Measurements from ENCODE around the gene BOLL. TPM values are rescaled to one million over a fixed set of nuclear protein-coding genes. Genes with fewer than 3 reads are reported as not detected.

Gene BOLL
- polyA plus RNA-seq, 2 of the 4 experiments (the other 2 are of a cell fraction), result not detected

DNA sequence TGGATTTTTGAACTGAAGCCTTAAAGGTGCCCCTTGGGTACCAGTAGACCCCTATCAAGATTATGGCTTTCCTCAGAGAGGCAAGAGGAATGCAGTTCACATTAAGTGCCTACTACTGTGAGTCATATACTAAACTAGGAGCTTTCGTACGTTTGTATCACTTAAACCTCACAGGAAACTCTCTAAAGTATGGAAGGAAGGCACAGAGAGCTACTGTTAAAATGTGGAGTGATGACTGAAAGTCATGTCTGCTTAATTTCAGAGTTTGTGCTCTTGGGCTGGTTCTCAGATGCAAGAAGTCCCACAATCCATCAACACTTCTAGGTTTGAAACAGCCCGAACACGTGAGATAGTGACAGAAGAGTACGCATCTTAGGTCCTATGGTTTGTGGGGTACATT lies 23.9 kb upstream of the BOLL start:
- Histone ChIP-seq H3K4me1 (0 out of 3 replicates have a peak, but pooled peaks cover 5% of the 10 kb centered on the region), H3K4me3 (no peak overlapping the region), H3K9me3 (no peaks in the 10 kb centered on the region), H3K4me2 (no peak overlapping the region), H3K27ac (no peak overlapping the region)
- POLR2A ChIA-PET, result no interaction called here
- FAIRE-seq, result no peak
- CTCF ChIA-PET, result interaction anchor here (0.8 to 1.4 kb wide), 3 partner anchors 31 to 504 kb away, joined by 3 to 5 read pairs (median 3); no protein-coding TSS in a partner anchor
- no peak for DNase-seq (ENCODE audit: low read depth in 1 of 2, low spot score in 1 of 2)
- 88% methylated on average over 5 of the region's 5 CpGs for WGBS (ENCODE audit: missing lambda C conversion rate)
- TF ChIP-seq RCOR1 (IDR thresholded peaks at IDR 0.05; ENCODE audit: low read depth, low read length) (no peak), EHMT2 (IDR thresholded peaks at IDR 0.05; ENCODE audit: low read depth) (no peak), KDM5A (IDR thresholded peaks at IDR 0.05) (no peak), NFE2L2 (conservative IDR thresholded peaks at IDR 0.05; ENCODE audit: low read length) (no peak), MAZ (IDR thresholded peaks at IDR 0.05; ENCODE audit: borderline replicate concordance, low read depth, low read length) (no peak), TFCP2L1 (CRISPR knock-in tag; IDR thresholded peaks at IDR 0.05) (no peak), SREBF2 (IDR thresholded peaks at IDR 0.05) (no peak), POLR2AphosphoS2 (conservative IDR thresholded peaks at IDR 0.05; ENCODE audit: low read length) (no peak)
- TF ChIP-seq, protein P1, sequence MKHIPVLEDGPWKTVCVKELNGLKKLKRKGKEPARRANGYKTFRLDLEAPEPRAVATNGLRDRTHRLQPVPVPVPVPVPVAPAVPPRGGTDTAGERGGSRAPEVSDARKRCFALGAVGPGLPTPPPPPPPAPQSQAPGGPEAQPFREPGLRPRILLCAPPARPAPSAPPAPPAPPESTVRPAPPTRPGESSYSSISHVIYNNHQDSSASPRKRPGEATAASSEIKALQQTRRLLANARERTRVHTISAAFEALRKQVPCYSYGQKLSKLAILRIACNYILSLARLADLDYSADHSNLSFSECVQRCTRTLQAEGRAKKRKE (CRISPR knock-in tag; IDR thresholded peaks at IDR 0.05; ENCODE audit: low read depth), result no peak
- TF ChIP-seq, protein P2, sequence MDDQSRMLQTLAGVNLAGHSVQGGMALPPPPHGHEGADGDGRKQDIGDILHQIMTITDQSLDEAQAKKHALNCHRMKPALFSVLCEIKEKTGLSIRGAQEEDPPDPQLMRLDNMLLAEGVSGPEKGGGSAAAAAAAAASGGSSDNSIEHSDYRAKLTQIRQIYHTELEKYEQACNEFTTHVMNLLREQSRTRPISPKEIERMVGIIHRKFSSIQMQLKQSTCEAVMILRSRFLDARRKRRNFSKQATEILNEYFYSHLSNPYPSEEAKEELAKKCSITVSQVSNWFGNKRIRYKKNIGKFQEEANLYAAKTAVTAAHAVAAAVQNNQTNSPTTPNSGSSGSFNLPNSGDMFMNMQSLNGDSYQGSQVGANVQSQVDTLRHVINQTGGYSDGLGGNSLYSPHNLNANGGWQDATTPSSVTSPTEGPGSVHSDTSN (IDR thresholded peaks at IDR 0.05), result no peak
- no peak for ATAC-seq

DNA sequence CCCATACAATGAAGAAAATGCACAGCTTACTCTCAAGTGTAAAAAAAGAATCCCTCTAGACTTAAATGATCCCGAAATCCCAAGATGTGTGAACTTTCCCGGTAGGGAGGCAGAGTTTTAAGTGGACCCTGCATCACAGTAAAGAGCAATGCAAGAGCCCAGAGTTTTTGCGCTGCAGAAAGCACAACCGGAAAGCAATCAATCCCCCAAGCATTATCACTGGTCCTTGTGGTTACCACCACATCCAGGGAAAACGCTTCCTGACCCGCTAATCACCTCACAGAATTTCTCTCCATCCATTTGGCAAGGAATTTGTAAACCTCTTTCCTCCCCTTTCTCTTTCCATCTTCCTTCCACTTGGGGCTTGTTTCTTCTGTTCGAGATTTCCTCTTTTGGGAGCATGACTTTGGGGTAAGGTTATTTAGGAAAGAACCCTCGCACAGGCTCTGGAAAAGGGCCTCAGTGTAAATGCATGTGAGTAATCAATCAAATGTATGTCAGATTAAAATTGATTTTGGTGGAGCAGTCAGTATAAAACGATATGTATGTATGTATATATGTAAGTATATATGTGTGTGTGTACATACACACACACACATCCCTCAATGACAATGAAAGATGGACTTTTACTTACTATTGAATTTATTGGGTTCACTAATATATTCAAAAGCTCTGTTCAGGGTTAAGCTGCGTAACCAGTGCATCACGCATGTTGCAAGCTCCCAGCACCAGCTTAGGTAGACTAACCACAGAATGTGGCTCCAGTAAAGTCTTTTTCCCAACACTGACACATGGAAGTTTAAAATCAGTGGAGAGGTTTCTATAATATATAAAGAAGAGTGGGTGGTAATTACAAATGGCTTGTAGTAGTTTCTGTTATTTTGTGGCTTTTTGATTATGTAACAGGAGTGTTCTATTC lies 20.9 kb upstream of the BOLL start:
- no peak for ATAC-seq
- Histone ChIP-seq H3K9me3 (no peaks in the 10 kb centered on the region), H3K4me1 (0 out of 3 replicates have a peak, but pooled peaks cover 8% of the 10 kb centered on the region), H3K4me3 (no peak overlapping the region), H3K27ac (no peak overlapping the region), H3K4me2 (no peak overlapping the region; the same call in 1 of the 3 replicates)
- POLR2A ChIA-PET, result no interaction called here
- TF ChIP-seq CBX8 (IDR thresholded peaks at IDR 0.05) (peak; percentile 3; the same call in 1 of the 2 replicates), CBX2 (IDR thresholded peaks at IDR 0.05; ENCODE audit: borderline replicate concordance, low read depth) (no peak), PHF8 (IDR thresholded peaks at IDR 0.05; ENCODE audit: borderline replicate concordance, low read depth) (no peak), NPAS2 (CRISPR knock-in tag; IDR thresholded peaks at IDR 0.05; ENCODE audit: borderline replicate concordance) (no peak), ZFP36 (IDR thresholded peaks at IDR 0.05; ENCODE audit: borderline replicate concordance, partially characterized antibody) (no peak), EHF (CRISPR knock-in tag; IDR thresholded peaks at IDR 0.05) (no peak)
- TF ChIP-seq, protein P3, sequence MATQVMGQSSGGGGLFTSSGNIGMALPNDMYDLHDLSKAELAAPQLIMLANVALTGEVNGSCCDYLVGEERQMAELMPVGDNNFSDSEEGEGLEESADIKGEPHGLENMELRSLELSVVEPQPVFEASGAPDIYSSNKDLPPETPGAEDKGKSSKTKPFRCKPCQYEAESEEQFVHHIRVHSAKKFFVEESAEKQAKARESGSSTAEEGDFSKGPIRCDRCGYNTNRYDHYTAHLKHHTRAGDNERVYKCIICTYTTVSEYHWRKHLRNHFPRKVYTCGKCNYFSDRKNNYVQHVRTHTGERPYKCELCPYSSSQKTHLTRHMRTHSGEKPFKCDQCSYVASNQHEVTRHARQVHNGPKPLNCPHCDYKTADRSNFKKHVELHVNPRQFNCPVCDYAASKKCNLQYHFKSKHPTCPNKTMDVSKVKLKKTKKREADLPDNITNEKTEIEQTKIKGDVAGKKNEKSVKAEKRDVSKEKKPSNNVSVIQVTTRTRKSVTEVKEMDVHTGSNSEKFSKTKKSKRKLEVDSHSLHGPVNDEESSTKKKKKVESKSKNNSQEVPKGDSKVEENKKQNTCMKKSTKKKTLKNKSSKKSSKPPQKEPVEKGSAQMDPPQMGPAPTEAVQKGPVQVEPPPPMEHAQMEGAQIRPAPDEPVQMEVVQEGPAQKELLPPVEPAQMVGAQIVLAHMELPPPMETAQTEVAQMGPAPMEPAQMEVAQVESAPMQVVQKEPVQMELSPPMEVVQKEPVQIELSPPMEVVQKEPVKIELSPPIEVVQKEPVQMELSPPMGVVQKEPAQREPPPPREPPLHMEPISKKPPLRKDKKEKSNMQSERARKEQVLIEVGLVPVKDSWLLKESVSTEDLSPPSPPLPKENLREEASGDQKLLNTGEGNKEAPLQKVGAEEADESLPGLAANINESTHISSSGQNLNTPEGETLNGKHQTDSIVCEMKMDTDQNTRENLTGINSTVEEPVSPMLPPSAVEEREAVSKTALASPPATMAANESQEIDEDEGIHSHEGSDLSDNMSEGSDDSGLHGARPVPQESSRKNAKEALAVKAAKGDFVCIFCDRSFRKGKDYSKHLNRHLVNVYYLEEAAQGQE (IDR thresholded peaks at IDR 0.05), result no peak
- TF ChIP-seq, protein P4, sequence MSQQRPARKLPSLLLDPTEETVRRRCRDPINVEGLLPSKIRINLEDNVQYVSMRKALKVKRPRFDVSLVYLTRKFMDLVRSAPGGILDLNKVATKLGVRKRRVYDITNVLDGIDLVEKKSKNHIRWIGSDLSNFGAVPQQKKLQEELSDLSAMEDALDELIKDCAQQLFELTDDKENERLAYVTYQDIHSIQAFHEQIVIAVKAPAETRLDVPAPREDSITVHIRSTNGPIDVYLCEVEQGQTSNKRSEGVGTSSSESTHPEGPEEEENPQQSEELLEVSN (IDR thresholded peaks at IDR 0.05; ENCODE audit: borderline replicate concordance, low read depth), result no peak
- 50% methylated on average over 11 of the region's 11 CpGs for WGBS (ENCODE audit: missing lambda C conversion rate)
- no peak for FAIRE-seq
- CTCF ChIA-PET, result interaction anchor here (0.6 kb wide), 1 partner anchor 156 kb away, joined by 3 read pairs; no protein-coding TSS in a partner anchor
- DNase-seq (ENCODE audit: low read depth in 1 of 2, low spot score in 1 of 2), result no peak

All from A549 (cell line).